ENCODE measurements around the gene CLPTM1L.

DNA sequence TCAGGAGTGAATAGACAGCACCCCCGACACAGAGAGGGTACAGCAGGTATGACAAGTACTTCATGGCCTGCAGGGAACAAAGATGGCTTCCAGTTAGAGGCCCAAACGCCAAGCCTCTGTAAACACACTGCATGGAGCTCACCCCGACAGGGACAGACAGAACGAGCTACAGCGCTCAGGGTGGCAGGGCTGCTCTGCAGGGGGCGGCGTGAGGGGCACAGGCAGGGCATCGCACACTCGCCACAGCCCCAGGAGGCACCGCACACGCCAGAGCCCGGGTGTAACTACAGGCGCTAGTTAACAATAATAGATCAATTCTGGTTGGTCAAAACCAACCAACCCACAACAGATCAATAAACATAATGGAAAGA, 21.1 kb downstream of the CLPTM1L start:
- TF ChIP-seq GATA3 (IDR thresholded peaks at IDR 0.05; ENCODE audit: low read depth, low read length) (no peak), GATA2 (IDR thresholded peaks at IDR 0.05; ENCODE audit: low read depth, low read length) (no peak)

All from SH-SY5Y (cell line).